ENCODE measurements around the gene AMOTL2.

AMOTL2 gene

DNA sequence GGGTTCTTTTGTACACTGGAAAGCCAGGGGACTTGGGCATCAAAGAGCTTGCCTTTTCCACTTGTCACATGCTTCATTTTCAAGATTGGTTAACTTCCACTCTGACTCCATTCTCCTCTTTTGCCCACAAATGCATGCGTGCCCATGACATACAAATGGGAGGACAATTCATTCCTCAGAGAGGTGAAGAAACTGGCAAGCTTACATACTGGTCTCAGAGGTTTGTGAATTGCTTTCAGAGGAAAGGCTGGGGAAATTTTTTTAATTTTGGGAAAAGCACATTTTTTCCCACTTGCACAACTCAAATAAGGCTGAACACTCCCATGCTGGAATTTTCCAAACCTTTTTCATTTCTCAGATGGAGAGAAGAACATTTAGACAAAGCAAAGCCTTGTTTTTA lies 20.9 kb upstream of the AMOTL2 start:
- Histone ChIP-seq H3F3A (ENCODE audit: control insufficient read depth, insufficient read depth) (no peaks in the 10 kb centered on the region), H3K36me3 (ENCODE audit: control insufficient read depth, low read length) (no peaks in the 10 kb centered on the region), H3K27ac (ENCODE audit: low read depth, low read length) (no peak overlapping the region), H4K20me1 (ENCODE audit: control insufficient read depth, insufficient read depth, low read depth, low read length) (no peaks in the 10 kb centered on the region), H3K4me2 (ENCODE audit: low read length) (no peak overlapping the region), H3K4me1 (ENCODE audit: control insufficient read depth, low read length) (no peaks in the 10 kb centered on the region), H3K79me2 (ENCODE audit: control insufficient read depth, low read length) (no peaks in the 10 kb centered on the region), H3K9me2 (replicated peaks; ENCODE audit: control insufficient read depth, low read length) (no peaks in the 10 kb centered on the region), H3K27me3 (ENCODE audit: control insufficient read depth, low read length) (0 out of 2 replicates have a peak, but pooled peaks cover 2% of the 10 kb centered on the region), H3K4me3 (ENCODE audit: low read length) (no peak overlapping the region), H3K9me3 (ENCODE audit: control insufficient read depth, insufficient read depth, low read length) (no peaks in the 10 kb centered on the region)
- TF ChIP-seq, protein P1, sequence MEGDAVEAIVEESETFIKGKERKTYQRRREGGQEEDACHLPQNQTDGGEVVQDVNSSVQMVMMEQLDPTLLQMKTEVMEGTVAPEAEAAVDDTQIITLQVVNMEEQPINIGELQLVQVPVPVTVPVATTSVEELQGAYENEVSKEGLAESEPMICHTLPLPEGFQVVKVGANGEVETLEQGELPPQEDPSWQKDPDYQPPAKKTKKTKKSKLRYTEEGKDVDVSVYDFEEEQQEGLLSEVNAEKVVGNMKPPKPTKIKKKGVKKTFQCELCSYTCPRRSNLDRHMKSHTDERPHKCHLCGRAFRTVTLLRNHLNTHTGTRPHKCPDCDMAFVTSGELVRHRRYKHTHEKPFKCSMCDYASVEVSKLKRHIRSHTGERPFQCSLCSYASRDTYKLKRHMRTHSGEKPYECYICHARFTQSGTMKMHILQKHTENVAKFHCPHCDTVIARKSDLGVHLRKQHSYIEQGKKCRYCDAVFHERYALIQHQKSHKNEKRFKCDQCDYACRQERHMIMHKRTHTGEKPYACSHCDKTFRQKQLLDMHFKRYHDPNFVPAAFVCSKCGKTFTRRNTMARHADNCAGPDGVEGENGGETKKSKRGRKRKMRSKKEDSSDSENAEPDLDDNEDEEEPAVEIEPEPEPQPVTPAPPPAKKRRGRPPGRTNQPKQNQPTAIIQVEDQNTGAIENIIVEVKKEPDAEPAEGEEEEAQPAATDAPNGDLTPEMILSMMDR (IDR thresholded peaks at IDR 0.05; ENCODE audit: low read depth, low read length, poor library complexity, severe bottlenecking): no peak
- no peak for TF ChIP-seq EZH2phosphoT487 (IDR thresholded peaks at IDR 0.05; ENCODE audit: borderline replicate concordance, low read length)

DNA sequence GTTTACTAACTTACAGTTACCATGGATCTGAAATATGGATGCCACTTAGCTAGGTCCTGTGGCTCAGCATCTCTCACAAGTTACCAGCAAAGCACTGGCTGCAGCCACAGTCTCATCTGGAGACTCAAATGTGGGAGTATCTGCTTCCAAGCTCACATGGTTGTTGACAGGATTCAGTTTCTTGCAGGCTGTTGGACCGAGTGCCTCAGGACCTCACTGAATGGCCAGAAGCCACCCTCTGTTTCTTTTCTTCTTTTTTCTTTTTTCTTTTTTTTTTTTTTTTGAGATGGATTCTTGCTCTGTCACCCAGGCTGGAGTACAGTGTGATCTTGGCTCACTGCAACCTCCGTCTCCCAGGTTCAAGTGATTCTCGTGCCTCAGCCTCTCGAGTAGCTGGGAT lies 20.1 kb upstream of the AMOTL2 start:
- no peaks in the 10 kb centered on the region for H3K9me3 ChIP-seq (ENCODE audit: control insufficient read depth, insufficient read depth, low read length)
- H3K27ac ChIP-seq (ENCODE audit: low read depth, low read length): no peak overlapping the region
- no peaks in the 10 kb centered on the region for H4K20me1 ChIP-seq (ENCODE audit: control insufficient read depth, insufficient read depth, low read depth, low read length)
- 0 out of 2 replicates have a peak, but pooled peaks cover 2% of the 10 kb centered on the region for H3K27me3 ChIP-seq (ENCODE audit: control insufficient read depth, low read length)
- H3K4me1 ChIP-seq (ENCODE audit: control insufficient read depth, low read length): no peaks in the 10 kb centered on the region
- H3F3A ChIP-seq (ENCODE audit: control insufficient read depth, insufficient read depth): no peaks in the 10 kb centered on the region
- H3K4me3 ChIP-seq (ENCODE audit: low read length): no peak overlapping the region
- H3K9me2 ChIP-seq (replicated peaks; ENCODE audit: control insufficient read depth, low read length): no peaks in the 10 kb centered on the region
- no peak for TF ChIP-seq EZH2phosphoT487 (IDR thresholded peaks at IDR 0.05; ENCODE audit: borderline replicate concordance, low read length)
- TF ChIP-seq, protein P1 (IDR thresholded peaks at IDR 0.05; ENCODE audit: low read depth, low read length, poor library complexity, severe bottlenecking): no peak
- no peaks in the 10 kb centered on the region for H3K79me2 ChIP-seq (ENCODE audit: control insufficient read depth, low read length)
- no peaks in the 10 kb centered on the region for H3K36me3 ChIP-seq (ENCODE audit: control insufficient read depth, low read length)
- H3K4me2 ChIP-seq (ENCODE audit: low read length): no peak overlapping the region

DNA sequence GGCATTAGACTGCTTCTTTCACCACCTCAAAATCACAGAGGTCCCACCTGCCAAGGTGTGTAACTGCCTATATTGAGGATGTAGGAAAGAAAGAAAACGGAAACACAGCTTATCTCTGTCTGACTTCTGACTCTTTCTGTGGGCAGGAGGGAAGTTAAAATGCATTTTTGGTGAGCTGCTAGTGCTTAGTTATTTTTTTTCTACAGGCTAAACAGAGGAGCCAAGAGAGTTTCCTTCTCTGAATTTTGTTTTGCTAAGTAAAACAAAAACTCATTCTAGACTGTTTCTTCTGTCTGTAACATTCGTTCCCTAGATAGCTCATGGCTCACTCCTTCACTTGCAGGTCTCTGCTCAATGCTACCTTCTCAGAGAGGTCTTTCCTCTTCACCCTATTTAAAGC lies 18.8 kb upstream of the AMOTL2 start:
- H3K27me3 ChIP-seq (ENCODE audit: control insufficient read depth, low read length): 0 out of 2 replicates have a peak, but pooled peaks cover 2% of the 10 kb centered on the region
- no peaks in the 10 kb centered on the region for H3K9me3 ChIP-seq (ENCODE audit: control insufficient read depth, insufficient read depth, low read length)
- TF ChIP-seq EZH2phosphoT487 (IDR thresholded peaks at IDR 0.05; ENCODE audit: borderline replicate concordance, low read length): no peak
- TF ChIP-seq, protein P1 (IDR thresholded peaks at IDR 0.05; ENCODE audit: low read depth, low read length, poor library complexity, severe bottlenecking): no peak
- no peaks in the 10 kb centered on the region for H3K79me2 ChIP-seq (ENCODE audit: control insufficient read depth, low read length)
- no peak overlapping the region for H3K4me2 ChIP-seq (ENCODE audit: low read length)
- H4K20me1 ChIP-seq (ENCODE audit: control insufficient read depth, insufficient read depth, low read depth, low read length): no peaks in the 10 kb centered on the region
- no peak overlapping the region for H3K27ac ChIP-seq (ENCODE audit: low read depth, low read length)
- no peaks in the 10 kb centered on the region for H3K9me2 ChIP-seq (replicated peaks; ENCODE audit: control insufficient read depth, low read length)
- H3K36me3 ChIP-seq (ENCODE audit: control insufficient read depth, low read length): no peaks in the 10 kb centered on the region
- no peak overlapping the region for H3K4me3 ChIP-seq (ENCODE audit: low read length)
- H3K4me1 ChIP-seq (ENCODE audit: control insufficient read depth, low read length): no peaks in the 10 kb centered on the region
- H3F3A ChIP-seq (ENCODE audit: control insufficient read depth, insufficient read depth): no peaks in the 10 kb centered on the region

Measured in DOHH2 (cell line).